ENCODE results near the gene CCDC183. TPM values are rescaled to one million over a fixed set of nuclear protein-coding genes. Genes with fewer than 3 reads are reported as not detected.
"Not testable (repeated sequence)": the region's sequence is repeated elsewhere in the genome, so short reads cannot be mapped to it uniquely, and the experiment has no call there.

The CCDC183 gene
- polyA plus RNA-seq, 1 donor = 27.4 TPM

DNA sequence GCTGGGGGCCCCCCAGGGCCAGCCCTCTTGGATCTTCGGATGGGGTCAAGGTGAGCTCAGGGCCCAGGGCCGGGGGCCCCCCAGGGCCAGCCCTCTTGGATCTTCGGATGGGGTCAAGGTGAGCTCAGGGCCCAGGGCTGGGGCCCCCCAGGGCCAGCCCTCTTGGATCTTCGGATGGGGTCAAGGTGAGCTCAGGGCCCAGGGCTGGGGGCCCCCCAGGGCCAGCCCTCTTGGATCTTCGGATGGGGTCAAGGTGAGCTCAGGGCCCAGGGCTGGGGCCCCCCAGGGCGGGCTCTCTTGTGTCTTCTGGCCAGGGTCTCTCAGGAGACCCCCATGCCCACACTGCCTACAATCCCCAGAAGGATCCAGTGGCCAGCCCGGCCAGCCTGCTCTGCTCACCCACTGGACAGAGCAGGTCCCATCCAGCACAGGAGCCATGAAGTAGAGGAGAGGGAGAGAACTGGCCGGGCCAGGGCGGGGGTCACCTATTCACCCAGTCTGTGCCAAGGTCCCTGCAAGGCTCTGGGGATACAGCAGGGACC lies 6.9 kb downstream of the CCDC183 start:
- peaks cover 13% of the 10 kb centered on the region for H3K9me3 ChIP-seq (ENCODE audit: control insufficient read depth, low read depth, low read length)
- not testable (repeated sequence) for H3K4me3 ChIP-seq (ENCODE audit: low read length); DNase-seq; H3K27ac ChIP-seq (ENCODE audit: low read length)
- H3K27me3 ChIP-seq (ENCODE audit: control insufficient read depth, insufficient read depth, low read length) = peaks cover 21% of the 10 kb centered on the region
- H3K4me1 ChIP-seq (ENCODE audit: control insufficient read depth, insufficient read depth, low read length) = peaks cover 36% of the 10 kb centered on the region
- peaks cover 15% of the 10 kb centered on the region for H3K36me3 ChIP-seq (ENCODE audit: control insufficient read depth, insufficient read depth, low read length)
- no CpG with 5 or more reads among the region's 9 CpGs for WGBS (ENCODE audit: insufficient coverage, low lambda C conversion rate)

- Histone ChIP-seq H3K4me1 (ENCODE audit: control insufficient read depth, insufficient read depth, low read length) (peaks cover 31% of the 10 kb centered on the region), H3K27ac (ENCODE audit: low read length) (no peak overlapping the region), H3K9me3 (ENCODE audit: control insufficient read depth, low read depth, low read length) (peaks cover 13% of the 10 kb centered on the region), H3K4me3 (ENCODE audit: low read length) (no peak overlapping the region), H3K27me3 (ENCODE audit: control insufficient read depth, insufficient read depth, low read length) (peaks cover 18% of the 10 kb centered on the region), H3K36me3 (ENCODE audit: control insufficient read depth, insufficient read depth, low read length) (peaks cover 15% of the 10 kb centered on the region)
- no peak for DNase-seq
- WGBS (ENCODE audit: insufficient coverage, low lambda C conversion rate) = no CpG with 5 or more reads among the region's 22 CpGs
Observed at GRCh38 chr9:136803551-136804508, 7.7 kb downstream of the CCDC183 start.

DNA sequence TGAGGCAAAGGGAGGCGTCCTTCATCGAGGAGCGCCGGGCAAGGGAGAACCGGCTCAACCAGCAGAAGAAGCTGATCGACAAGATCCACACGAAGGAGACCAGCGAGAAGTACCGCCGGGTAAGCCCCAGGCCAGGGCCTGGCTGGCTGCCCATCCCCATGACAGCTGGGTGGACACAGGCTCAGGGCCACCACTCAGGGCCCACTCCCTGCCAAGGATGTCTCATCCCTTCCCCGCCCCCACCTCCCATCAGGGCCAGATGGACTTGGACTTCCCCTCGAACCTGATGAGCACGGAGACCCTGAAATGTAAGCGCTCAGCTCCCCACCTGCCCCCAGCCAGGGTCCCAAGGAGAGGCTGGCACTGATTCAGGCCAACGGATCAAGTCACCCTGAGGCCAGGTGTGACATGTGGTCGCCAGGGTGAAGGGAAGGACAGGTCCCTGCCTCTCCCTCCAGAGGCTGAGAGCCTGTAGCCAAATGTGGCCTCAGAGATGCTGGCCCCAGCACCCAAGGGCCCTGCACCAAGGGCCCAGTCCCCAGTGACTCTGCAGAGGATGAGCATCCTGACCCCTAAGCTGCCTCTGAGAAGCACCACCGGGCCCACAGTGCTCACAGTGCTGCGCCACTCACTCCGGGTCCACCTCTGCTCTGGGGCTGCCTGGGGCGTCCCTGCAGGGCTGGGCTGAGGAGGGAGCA lies 8.5 kb downstream of the CCDC183 start:
- H3K4me1 ChIP-seq (ENCODE audit: control insufficient read depth, insufficient read depth, low read length) = peaks cover 27% of the 10 kb centered on the region
- H3K36me3 ChIP-seq (ENCODE audit: control insufficient read depth, insufficient read depth, low read length) = peaks cover 16% of the 10 kb centered on the region
- no peak for DNase-seq
- peaks cover 5% of the 10 kb centered on the region for H3K9me3 ChIP-seq (ENCODE audit: control insufficient read depth, low read depth, low read length)
- WGBS (ENCODE audit: insufficient coverage, low lambda C conversion rate) = 80% methylated on average over 1 of the region's 20 CpGs
- peaks cover 10% of the 10 kb centered on the region for H3K27me3 ChIP-seq (ENCODE audit: control insufficient read depth, insufficient read depth, low read length)
- H3K4me3 ChIP-seq (ENCODE audit: low read length) = no peak overlapping the region
- H3K27ac ChIP-seq (ENCODE audit: low read length) = no peak overlapping the region

- no CpG with 5 or more reads among the region's 12 CpGs for WGBS (ENCODE audit: insufficient coverage, low lambda C conversion rate)
- no peak for DNase-seq
- peaks cover 21% of the 10 kb centered on the region for H3K36me3 ChIP-seq (ENCODE audit: control insufficient read depth, insufficient read depth, low read length)
- H3K27me3 ChIP-seq (ENCODE audit: control insufficient read depth, insufficient read depth, low read length) = peaks cover 6% of the 10 kb centered on the region
- no peak overlapping the region for H3K4me3 ChIP-seq (ENCODE audit: low read length)
- no peak overlapping the region for H3K27ac ChIP-seq (ENCODE audit: low read length)
- H3K9me3 ChIP-seq (ENCODE audit: control insufficient read depth, low read depth, low read length) = peaks cover 2% of the 10 kb centered on the region
- H3K4me1 ChIP-seq (ENCODE audit: control insufficient read depth, insufficient read depth, low read length) = peaks cover 30% of the 10 kb centered on the region
Observed at GRCh38 chr9:136805207-136805740, 9.1 kb downstream of the CCDC183 start.

DNA sequence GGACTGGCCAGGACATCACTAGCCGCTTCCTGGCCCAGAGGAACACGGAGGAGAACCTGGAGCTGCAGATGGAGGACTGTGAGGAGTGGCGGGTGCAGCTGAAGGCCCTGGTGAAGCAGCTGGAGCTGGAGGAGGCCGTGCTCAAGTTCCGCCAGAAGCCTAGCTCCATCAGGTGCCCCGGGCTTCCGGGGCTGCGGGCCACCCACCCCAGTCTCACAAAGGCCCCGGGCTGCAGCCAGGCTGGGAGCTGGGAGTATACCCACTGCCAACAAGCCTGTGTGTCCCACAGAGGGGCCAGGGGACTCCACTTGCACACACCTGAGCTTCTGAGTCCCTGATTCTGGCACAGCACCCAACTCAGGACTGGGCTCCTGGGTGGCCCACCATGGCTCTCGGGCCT lies 9.9 kb downstream of the CCDC183 start:
- Histone ChIP-seq H3K27me3 (ENCODE audit: control insufficient read depth, insufficient read depth, low read length) (peaks cover 2% of the 10 kb centered on the region), H3K36me3 (ENCODE audit: control insufficient read depth, insufficient read depth, low read length) (peaks cover 23% of the 10 kb centered on the region), H3K27ac (ENCODE audit: low read length) (no peak overlapping the region), H3K4me3 (ENCODE audit: low read length) (no peak overlapping the region), H3K9me3 (ENCODE audit: control insufficient read depth, low read depth, low read length) (peaks cover 2% of the 10 kb centered on the region), H3K4me1 (ENCODE audit: control insufficient read depth, insufficient read depth, low read length) (peaks cover 30% of the 10 kb centered on the region)
- WGBS (ENCODE audit: insufficient coverage, low lambda C conversion rate) = no CpG with 5 or more reads among the region's 10 CpGs
- DNase-seq = no peak

DNA sequence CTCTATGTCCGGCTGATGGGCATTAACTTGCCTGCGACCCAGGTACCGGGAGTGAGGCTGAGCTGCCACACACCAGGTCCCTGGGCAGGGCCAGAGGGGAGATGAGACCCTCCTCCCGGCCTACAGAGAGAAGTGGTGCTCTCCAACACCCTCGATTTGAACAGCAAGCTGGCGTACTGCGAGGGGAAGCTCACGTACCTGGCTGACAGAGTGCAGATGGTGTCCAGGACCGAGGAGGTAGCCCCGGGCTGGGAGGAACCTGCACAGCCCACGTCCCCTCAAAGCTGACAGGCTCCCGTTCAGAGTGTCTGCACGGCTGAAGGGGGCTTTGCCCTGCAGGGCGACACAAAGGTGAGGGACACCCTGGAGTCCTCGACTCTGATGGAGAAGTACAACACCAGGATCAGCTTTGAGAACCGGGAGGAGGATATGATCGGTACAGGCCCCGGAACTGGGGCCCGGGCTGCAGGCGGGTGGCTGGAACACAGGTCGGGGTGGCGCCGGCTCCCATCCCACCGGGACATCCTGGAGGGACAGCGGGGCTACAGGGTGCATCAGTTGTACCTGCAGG lies 10.6 kb downstream of the CCDC183 start:
- Histone ChIP-seq H3K4me3 (ENCODE audit: low read length) (peak overlapping the region; percentile 79), H3K27me3 (ENCODE audit: control insufficient read depth, insufficient read depth, low read length) (peaks cover 2% of the 10 kb centered on the region), H3K36me3 (ENCODE audit: control insufficient read depth, insufficient read depth, low read length) (peaks cover 29% of the 10 kb centered on the region), H3K27ac (ENCODE audit: low read length) (peak overlapping the region; percentile 81), H3K4me1 (ENCODE audit: control insufficient read depth, insufficient read depth, low read length) (peaks cover 27% of the 10 kb centered on the region), H3K9me3 (ENCODE audit: control insufficient read depth, low read depth, low read length) (peaks cover 2% of the 10 kb centered on the region)
- WGBS (ENCODE audit: insufficient coverage, low lambda C conversion rate) = no CpG with 5 or more reads among the region's 25 CpGs
- no peak for DNase-seq

DNA sequence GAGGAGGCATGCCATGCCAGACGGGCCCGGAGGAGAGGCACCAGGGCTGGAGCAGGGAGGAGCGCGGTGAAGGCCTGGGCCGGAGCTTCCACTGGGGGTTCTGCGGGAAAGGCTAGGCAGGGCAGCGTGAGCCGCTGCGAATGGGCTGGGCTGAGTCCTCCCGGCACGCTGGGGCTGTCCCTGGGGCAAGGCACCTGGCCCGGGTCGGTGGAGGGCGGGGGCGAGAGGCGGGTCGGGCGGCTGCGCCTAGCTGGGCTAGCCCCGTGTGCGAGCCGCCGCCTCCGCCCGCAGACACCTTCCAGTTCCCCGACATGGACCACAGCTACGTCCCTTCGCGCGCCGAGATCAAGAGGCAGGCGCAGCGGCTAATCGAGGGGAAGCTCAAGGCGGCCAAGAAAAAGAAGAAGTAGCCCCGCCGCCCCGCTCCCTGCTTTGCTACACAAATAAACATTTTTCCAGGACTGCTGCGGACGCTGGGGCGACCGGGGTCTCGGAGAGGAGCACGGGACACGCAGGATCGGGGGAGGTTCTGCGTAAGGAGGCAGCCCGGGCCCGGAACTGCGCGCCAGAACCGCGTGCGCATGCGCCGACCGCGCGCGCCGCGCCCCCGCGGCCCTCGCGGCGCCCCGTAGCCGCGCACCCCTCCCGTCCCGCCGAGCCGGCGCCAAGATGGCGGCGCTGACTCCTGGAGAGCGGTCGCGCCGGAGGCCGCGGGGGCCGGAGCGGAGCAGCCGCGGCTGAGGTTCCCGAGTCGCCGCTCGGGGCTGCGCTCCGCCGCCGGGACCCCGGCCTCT lies 11.3 kb downstream of the CCDC183 start, which contains the start of gene RABL6:
Gene RABL6 (plus strand): TSS at position 668 of the 794 bp plus-strand sequence. CDS start 249 bp downstream, outside the sequence.
- Histone ChIP-seq H3K9me3 (ENCODE audit: control insufficient read depth, low read depth, low read length) (peaks cover 2% of the 10 kb centered on the region), H3K27ac (ENCODE audit: low read length) (peak within 1 kb of the TSS; percentile 83), H3K27me3 (ENCODE audit: control insufficient read depth, insufficient read depth, low read length) (no peaks in the 10 kb centered on the region), H3K4me1 (ENCODE audit: control insufficient read depth, insufficient read depth, low read length) (peaks cover 27% of the 10 kb centered on the region), H3K4me3 (ENCODE audit: low read length) (peak within 1 kb of the TSS; percentile 79), H3K36me3 (ENCODE audit: control insufficient read depth, insufficient read depth, low read length) (peaks cover 30% of the 10 kb centered on the region)
- WGBS (ENCODE audit: insufficient coverage, low lambda C conversion rate) = no CpG with 5 or more reads among the region's 96 CpGs
- DNase-seq = peak; percentile 77 to 88

DNA sequence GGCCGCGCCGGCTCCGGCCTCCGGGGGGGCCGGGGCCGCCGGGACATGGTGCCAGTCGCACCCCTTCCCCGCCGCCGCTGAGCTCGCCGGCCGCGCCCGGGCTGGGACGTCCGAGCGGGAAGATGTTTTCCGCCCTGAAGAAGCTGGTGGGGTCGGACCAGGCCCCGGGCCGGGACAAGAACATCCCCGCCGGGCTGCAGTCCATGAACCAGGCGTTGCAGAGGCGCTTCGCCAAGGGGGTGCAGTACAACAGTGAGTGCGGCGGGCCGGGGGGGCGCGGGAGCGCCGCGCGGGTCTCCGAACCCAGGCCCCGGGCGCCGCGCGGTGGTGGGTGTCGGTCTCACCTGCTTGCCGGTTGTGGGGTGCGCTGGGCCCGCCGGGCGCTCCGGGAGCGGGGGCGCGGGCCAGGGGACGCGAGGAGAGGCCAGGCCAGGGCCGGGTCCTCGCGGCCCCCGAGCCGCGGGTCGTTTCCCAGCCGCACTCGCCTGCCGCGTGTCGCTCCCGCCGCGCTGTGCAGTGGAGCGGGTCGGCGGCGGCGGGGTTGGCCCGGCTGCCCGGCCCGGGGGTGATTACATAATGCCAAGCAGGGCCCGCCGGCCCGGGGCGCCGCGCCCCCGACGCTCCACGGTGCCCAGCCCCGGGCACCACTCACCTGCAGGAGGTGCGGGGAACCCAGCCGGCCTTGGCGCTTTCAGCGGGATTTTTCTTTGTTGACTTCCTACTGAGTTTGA lies 12.1 kb downstream of the CCDC183 start:
- H3K27ac ChIP-seq (ENCODE audit: low read length) = peak overlapping the region; percentile 83
- H3K27me3 ChIP-seq (ENCODE audit: control insufficient read depth, insufficient read depth, low read length) = no peaks in the 10 kb centered on the region
- WGBS (ENCODE audit: insufficient coverage, low lambda C conversion rate) = no CpG with 5 or more reads among the region's 93 CpGs
- H3K4me1 ChIP-seq (ENCODE audit: control insufficient read depth, insufficient read depth, low read length) = peaks cover 27% of the 10 kb centered on the region
- DNase-seq = peak in 1 of 2 donors; percentile 46
- peak overlapping the region; percentile 76 for H3K4me3 ChIP-seq (ENCODE audit: low read length)
- H3K36me3 ChIP-seq (ENCODE audit: control insufficient read depth, insufficient read depth, low read length) = peaks cover 38% of the 10 kb centered on the region
- peaks cover 2% of the 10 kb centered on the region for H3K9me3 ChIP-seq (ENCODE audit: control insufficient read depth, low read depth, low read length)

DNA sequence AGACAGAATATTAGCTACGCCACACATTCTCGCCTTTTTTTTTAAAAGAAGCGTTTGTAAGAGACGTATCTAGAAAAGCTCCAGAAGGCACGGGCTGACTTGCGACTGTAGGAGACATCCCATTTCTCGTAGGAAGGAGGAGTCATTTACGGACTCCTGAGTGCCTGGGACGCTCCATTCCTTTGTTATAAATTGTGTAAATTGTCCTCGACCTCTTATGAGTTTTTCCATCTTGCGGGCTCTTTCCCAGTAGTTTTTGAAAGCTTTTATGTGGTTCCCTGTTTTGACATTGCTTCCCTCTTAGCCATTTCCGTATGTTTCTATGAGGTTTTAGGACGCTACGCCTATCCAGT lies 12.6 kb downstream of the CCDC183 start:
- Histone ChIP-seq H3K4me3 (ENCODE audit: low read length) (peak overlapping the region; percentile 50), H3K27ac (ENCODE audit: low read length) (peak overlapping the region; percentile 83), H3K9me3 (ENCODE audit: control insufficient read depth, low read depth, low read length) (peaks cover 2% of the 10 kb centered on the region), H3K4me1 (ENCODE audit: control insufficient read depth, insufficient read depth, low read length) (peaks cover 27% of the 10 kb centered on the region), H3K27me3 (ENCODE audit: control insufficient read depth, insufficient read depth, low read length) (no peaks in the 10 kb centered on the region), H3K36me3 (ENCODE audit: control insufficient read depth, insufficient read depth, low read length) (peaks cover 40% of the 10 kb centered on the region)
- no peak for DNase-seq
- WGBS (ENCODE audit: insufficient coverage, low lambda C conversion rate) = 0% methylated on average over 1 of the region's 14 CpGs
